ENCODE measurements around the gene TBC1D22A.
A peak's percentile ranks its signal among the peaks of the same experiment; 100 is the strongest.

Gene TBC1D22A

GRCh38 chr22:46917771-46918101 lies 155.3 kb downstream of the TBC1D22A start:
- no peak for DNase-seq (ENCODE audit: insufficient read length, low spot score)

GRCh38 chr22:46918197-46918596 lies 155.7 kb downstream of the TBC1D22A start:
- no peak for FAIRE-seq
- no peak for DNase-seq (ENCODE audit: insufficient read length, low spot score)

More at GRCh38 chr22:46917771-46918101, 155.3 kb downstream of the TBC1D22A start:
- no peak for FAIRE-seq

- FAIRE-seq = peak; percentile 11
- no peak for DNase-seq (ENCODE audit: insufficient read length, low spot score)
These were observed 159.6 kb downstream of the TBC1D22A start for GRCh38 chr22:46922037-46922436.

- no peak for FAIRE-seq
- DNase-seq (ENCODE audit: insufficient read length, low spot score) = no peak
These were observed 160.9 kb downstream of the TBC1D22A start for GRCh38 chr22:46923394-46923793.

- FAIRE-seq = no peak
- DNase-seq (ENCODE audit: insufficient read length, low spot score) = no peak
These were observed 163.4 kb downstream of the TBC1D22A start for GRCh38 chr22:46925818-46926217.

GRCh38 chr22:46929046-46929709 lies 166.7 kb downstream of the TBC1D22A start:
- no peak for FAIRE-seq

GRCh38 chr22:46929710-46930204 lies 167.3 kb downstream of the TBC1D22A start:
- no peak for FAIRE-seq
- DNase-seq (ENCODE audit: insufficient read length, low spot score) = no peak

More at GRCh38 chr22:46929046-46929709, 166.7 kb downstream of the TBC1D22A start:
- DNase-seq (ENCODE audit: insufficient read length, low spot score) = no peak

GRCh38 chr22:46931414-46931813 lies 169.0 kb downstream of the TBC1D22A start:
- DNase-seq (ENCODE audit: insufficient read length, low spot score) (no peak), FAIRE-seq (no peak)

GRCh38 chr22:46931881-46932280 lies 169.4 kb downstream of the TBC1D22A start:
- DNase-seq (ENCODE audit: insufficient read length, low spot score) (no peak), FAIRE-seq (peak; percentile 8)

- FAIRE-seq = peak; percentile 8
- no peak for DNase-seq (ENCODE audit: insufficient read length, low spot score)
These were observed 170.8 kb downstream of the TBC1D22A start for GRCh38 chr22:46933040-46933930.

- FAIRE-seq = no peak
- DNase-seq (ENCODE audit: insufficient read length, low spot score) = no peak
These were observed 171.8 kb downstream of the TBC1D22A start for GRCh38 chr22:46934172-46934745.

- no peak for DNase-seq (ENCODE audit: insufficient read length, low spot score)
- FAIRE-seq = no peak
These were observed 172.5 kb downstream of the TBC1D22A start for GRCh38 chr22:46934746-46935491.

- FAIRE-seq (no peak), DNase-seq (ENCODE audit: insufficient read length, low spot score) (no peak)
These were observed 173.3 kb downstream of the TBC1D22A start for GRCh38 chr22:46935506-46936377.

- FAIRE-seq (no peak), DNase-seq (ENCODE audit: insufficient read length, low spot score) (no peak)
These were observed 174.0 kb downstream of the TBC1D22A start for GRCh38 chr22:46936378-46936903.

- no peak for FAIRE-seq
- no peak for DNase-seq (ENCODE audit: insufficient read length, low spot score)
These were observed 174.7 kb downstream of the TBC1D22A start for GRCh38 chr22:46937185-46937584.

- DNase-seq (ENCODE audit: insufficient read length, low spot score) (no peak), FAIRE-seq (no peak)
These were observed 175.5 kb downstream of the TBC1D22A start for GRCh38 chr22:46937939-46938338.

- FAIRE-seq (peak; percentile 49), DNase-seq (ENCODE audit: insufficient read length, low spot score) (no peak)
These were observed 179.7 kb downstream of the TBC1D22A start for GRCh38 chr22:46941968-46942798.
